Kidney tubule cell (primary cell): Measurements from ENCODE around the gene ZIC5.

ENCODE experiments used
- DNase-seq: peaks from one replicate; pipeline ENCODE4 v3.0.0-alpha.2; 2018; ENCODE audit warnings: low spot score

ZIC5 gene

GRCh38 chr13:99975626-99976025 lies 4.1 kb upstream of the ZIC5 start:
- DNase-seq: no peak

DNA sequence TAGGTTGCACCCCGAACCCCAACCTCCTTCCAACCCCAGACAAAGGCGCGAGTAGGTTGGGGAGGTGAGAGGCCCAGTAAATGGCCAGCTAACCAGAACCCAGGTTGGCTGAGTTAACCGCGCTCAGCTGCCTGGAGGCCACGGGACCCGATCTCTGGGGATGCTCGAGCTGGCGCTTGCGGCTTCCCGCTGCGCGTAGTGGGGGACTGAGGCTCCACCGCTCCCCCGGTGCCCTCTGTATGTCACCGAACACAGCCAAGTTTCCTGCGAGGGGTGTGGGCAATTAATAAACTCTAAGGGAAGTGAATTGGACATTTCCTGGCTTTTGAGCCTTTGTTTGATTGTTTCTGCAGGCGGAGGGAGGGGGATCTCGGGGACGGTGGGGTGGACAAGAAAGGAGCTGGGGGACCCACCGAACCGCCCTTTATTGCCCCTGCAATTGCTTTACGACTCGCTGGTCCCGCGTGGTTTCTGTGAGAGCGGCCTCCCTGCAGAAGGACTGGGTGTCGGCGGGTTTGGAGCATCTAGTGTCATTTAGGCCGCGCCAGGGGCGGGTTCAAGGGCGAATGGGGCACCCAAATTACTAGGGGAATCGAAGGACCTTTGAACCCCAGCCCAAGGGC lies 3.5 kb upstream of the ZIC5 start:
- no peak for DNase-seq

GRCh38 chr13:99974296-99974938 lies 2.9 kb upstream of the ZIC5 start:
- no peak for DNase-seq

GRCh38 chr13:99973808-99974185 lies 2.2 kb upstream of the ZIC5 start:
- DNase-seq: no peak

GRCh38 chr13:99973163-99973807 lies 1.7 kb upstream of the ZIC5 start:
- no peak for DNase-seq

GRCh38 chr13:99972190-99972731 lies 694 bp upstream of the ZIC5 start:
- no peak for DNase-seq

DNA sequence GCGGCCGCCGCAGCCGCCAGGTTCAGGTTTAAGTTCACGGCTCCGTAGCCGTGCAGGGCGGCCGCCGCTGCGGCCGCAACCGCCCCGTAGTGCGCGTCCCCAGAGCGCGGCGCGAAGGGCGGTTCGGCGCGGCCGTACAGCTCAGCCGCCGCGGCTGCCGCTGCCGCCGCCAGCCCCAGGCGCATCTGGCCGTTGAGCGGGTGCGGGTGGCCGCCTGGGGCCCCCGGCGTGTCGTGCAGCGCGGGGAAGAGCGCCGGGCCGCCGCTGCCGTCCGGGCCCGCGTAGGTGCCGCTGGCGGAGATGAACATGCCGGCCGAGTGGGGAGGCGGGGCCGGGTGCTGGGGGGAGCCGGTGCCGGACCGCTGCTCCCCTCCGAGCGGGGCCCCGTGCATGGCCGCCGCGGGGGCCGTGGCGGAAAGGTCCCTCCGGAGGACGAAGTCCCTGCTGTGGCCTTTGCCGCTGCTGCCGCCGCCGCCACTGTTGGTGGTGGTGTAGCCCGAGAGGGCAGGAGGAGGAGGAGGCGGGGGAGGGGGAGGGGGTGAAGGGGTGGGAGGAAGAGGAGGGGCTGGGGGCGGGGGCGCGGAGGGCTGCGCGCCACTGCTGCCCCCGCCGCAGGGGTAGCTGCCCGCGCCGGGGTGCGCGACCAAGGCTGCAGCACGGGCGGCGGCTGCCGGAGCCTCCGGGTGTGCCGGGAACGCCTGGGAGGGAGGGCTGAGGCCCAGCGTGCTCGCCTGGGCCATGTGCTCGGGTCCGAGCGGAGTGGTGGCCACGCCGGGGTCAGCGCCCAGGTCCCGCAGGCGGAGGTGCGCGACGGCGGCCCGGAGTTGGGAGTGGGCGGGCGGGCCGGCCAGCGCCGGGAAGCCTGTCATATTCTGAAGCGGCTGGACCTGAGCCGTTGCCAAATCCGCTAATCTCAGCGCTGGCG lies 654 bp downstream of the ZIC5 start:
- DNase-seq: no peak

DNA sequence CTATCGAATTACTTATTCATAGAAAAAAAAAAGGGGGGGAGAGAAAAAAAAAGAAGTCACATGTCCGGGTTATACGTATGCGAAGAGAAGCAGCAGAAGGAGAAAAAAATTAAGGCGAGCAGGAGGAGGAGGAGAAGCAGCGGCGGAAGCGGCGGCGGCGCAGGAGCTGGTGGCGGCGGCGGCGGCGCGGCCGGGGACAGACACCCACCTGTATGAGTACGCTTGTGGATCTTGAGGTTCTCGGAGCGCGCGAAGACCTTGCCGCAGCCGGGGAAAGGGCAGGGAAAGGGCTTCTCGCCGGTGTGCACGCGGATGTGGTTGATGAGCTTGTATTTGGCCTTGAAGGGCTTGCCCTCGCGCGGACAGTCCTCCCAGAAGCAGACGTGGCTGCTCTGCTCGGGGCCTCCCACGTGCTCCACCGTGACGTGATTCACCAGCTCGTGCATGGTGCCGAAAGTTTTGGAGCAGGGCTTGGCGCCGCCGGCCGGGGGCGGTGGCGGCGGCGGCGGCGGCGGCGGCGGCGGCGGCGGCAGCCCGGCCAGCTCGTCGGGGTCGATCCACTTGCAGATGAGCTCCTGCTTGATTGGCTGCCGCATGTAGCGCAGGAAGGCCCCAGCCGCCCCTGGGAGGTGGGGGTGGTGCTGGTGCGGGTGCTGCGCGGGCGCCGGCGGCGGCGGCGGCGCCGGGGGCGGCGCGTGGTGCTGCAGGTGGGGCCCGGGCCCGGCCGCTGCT lies 1.5 kb downstream of the ZIC5 start:
- DNase-seq: peak; percentile 38

- DNase-seq: no peak
These were observed 2.1 kb downstream of the ZIC5 start for GRCh38 chr13:99969453-99969918.

GRCh38 chr13:99968521-99969452 lies 2.8 kb downstream of the ZIC5 start:
- DNase-seq: peak; percentile 28

DNA sequence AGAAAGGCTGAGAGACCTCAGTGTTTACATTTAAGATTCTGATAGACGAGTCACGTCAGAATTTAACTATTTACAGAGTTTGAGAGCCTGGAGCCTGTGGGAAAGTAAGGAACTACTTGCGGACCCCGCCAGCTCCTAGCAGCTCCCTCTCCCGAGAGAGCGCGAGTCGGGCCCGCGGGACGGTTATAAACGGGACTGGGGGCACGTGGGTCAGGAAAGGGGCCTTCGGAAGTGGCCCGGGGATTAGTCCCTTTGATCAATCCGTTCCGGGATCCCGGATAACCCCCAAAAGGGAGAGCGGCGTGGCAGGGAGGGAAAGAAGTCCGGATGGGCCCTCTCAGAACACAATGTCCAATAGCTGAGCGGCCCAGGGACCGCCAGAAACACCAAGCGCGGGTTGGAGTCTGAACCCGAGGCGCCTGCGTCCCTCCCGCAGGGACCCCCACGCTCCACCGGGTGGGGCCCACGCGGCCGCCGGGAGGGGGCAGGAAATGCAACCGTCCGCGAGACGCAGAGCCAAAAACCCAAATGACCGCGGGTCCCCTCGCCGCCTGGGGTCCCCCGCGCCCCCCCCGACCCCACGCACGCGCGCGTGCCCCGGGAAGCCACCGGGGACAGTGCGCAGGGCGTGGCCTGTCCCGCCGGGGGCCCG lies 3.6 kb downstream of the ZIC5 start:
- DNase-seq: no peak

DNA sequence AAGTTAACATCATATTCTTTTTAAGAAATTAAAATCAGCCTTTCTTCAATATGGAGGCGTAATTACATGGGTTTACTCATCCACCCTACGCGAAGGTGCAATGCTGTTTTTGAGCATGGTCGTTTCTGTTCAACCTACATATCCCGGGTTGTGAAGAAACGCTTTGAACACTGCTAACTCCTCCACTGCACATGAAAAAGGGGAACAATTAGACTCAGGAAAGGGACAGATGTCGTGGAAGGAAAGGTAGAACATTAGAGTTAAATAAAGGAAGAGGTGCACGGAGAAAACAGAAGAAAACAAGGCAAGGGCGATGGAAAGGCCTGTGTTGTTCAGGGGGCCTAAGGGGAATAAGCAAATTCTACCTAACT lies 4.1 kb downstream of the ZIC5 start:
- DNase-seq: no peak

DNA sequence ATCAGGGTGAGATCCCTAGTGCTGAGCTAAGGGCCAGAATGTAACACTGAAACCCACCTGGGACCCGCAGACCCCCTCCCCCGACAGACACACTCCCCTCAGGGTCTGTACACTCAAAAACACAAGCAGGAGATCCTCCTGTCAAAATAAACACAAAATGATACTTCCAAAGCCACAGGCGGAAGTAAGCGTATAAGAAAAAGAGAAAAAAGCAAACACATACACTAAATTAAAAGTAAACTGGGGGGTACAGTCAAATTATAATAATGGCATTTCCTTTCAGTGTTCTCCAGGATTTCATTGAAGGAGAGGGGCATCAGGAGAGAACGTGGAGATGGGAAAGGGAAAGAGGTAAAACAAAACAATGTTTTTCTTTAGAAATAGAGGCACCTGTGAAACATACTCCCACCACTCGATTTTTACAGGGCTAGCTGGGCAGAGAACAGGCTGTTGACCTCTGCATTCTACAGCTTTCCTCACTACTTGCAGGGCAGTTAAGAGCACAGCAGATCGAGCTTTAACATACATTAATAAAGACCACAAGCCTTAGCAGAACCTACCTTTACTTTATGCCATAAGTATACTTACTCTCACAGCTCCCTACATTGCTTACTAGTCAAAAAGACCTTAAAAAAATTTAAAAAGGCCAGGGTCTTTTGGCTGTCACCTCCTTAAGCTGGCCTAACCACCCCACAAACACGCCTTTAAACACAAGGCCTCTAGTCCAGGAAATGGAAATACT lies 5.3 kb downstream of the ZIC5 start:
- no peak for DNase-seq

DNA sequence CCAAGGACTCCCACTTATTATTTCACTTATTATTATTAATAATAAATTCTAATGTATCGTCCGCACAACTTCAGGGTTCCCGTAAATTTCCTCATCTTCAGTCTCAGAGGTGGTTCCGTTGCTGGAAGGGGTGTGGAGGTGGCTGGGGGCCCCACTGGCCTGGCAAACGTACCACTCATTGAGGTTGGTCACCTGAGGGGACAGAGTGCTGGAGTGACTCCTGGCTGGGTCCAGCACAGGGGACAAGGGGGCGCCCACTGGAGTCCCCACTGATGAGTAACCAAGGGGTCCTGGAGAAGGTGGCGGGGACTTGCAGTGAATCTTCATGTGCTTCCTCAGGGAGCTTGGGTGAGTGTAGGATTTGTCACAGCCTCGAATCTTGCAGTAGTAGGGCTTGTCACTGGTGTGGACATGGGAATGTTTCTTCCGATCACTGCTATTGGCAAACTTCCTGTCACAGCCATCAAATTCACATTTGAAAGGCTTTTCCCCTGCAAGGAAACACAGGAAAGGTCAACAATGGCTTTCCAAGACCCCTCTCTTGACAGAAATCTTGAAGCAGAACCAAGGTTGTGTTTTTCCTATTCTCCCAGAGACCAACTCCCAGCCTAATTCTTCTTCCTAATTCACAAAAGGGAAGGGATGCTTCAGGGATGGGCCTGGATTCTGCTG lies 6.1 kb downstream of the ZIC5 start:
- no peak for DNase-seq

- DNase-seq: no peak
These were observed 7.7 kb downstream of the ZIC5 start for GRCh38 chr13:99963816-99964339.

- DNase-seq: no peak
These were observed 9.3 kb downstream of the ZIC5 start for GRCh38 chr13:99962242-99962641.

DNA sequence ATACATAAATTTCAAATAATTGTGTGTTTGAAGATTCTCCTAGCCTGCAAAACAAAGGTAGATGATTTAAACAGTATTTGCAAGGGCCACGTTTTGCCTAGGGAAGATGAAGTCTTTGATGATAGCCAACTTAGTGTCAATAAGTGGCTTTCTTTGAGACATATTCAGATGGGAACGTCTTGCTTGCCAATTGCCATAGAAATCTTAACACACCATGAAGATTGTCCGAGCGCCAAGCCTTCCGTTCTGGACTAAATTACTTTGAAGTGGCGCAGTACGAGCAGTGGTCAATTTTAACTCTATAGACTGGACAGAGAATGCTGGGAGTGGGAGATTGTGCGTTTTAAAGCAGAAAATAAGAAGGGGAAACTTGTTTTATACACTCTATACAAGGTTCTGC lies 9.9 kb downstream of the ZIC5 start:
- no peak for DNase-seq

- no peak for DNase-seq
These were observed 10.8 kb downstream of the ZIC5 start for GRCh38 chr13:99960663-99961311.
